Peyer's patch (tissue), 4 donors: ENCODE results near the gene SHLD1. TPM values are rescaled to one million over a fixed set of nuclear protein-coding genes. Genes with fewer than 3 reads are reported as not detected.

Experiments
- DNase-seq, 3 donors: peaks; one replicate each; pipeline ENCODE4 v3.0.0-alpha.2; 2017 to 2019
- H3K27ac ChIP-seq, 4 donors: fragments of 200-600 bp; sonication (generic); one replicate each; pipeline ENCODE4 v1.5.1; 2016 to 2019
- H3K27me3 ChIP-seq, 2 donors: fragments of 200-600 bp; sonication (generic); one replicate each; pipeline ENCODE4 v1.5.1; 2019
- H3K36me3 ChIP-seq, 3 donors: fragments of 200-600 bp; sonication (generic); one replicate each; pipeline ENCODE4 v1.5.1; 2016 to 2019
- H3K4me1 ChIP-seq, 4 donors: fragments of 200-600 bp; sonication (generic); one replicate each; pipeline ENCODE4 v1.5.1; 2016 to 2019
- H3K4me3 ChIP-seq, 4 donors: fragments of 200-600 bp; sonication (generic); 1 replicate in 3 of 4; 2 replicates in 1 of 4; pipeline ENCODE4 v1.5.1; 2016 to 2019; ENCODE audit warnings: mild to moderate bottlenecking in 1 of 4
- H3K9me3 ChIP-seq, 4 donors: fragments of 200-600 bp; sonication (generic); one replicate each; pipeline ENCODE4 v1.5.1; 2016 to 2019; ENCODE audit warnings: mild to moderate bottlenecking in 1 of 4
- CTCF ChIP-seq, 6 experiments: fragments of 450-650 bp in 4 of 6; fragments of 200-600 bp in 2 of 6; sonication (generic) in 1 of 6; IDR thresholded peaks; one replicate each; pipeline ENCODE4 v1.5.1; 2017 to 2019; ENCODE audit warnings: antibody characterized with exemption in 6 of 6, mild to moderate bottlenecking in 3 of 6, moderate library complexity in 1 of 6
- POLR2A ChIP-seq, 2 donors: fragments of 450-650 bp; IDR thresholded peaks; one replicate each; pipeline ENCODE4 v1.5.1; 2017; ENCODE audit warnings: antibody characterized with exemption in 2 of 2, mild to moderate bottlenecking in 2 of 2, moderate library complexity in 2 of 2
- small RNA-seq, 2 donors: library from RNA; depleted of rRNA; stranded (forward); fragments of <200 nt; gene quantifications; one replicate each; pipeline ENCODE3, GENCODE V24; 2016
- total RNA-seq, 4 donors: library from RNA; depleted of rRNA; stranded (reverse); fragments of >200 nt; gene quantifications; one replicate each; pipeline ENCODE4 v1.1.0, GENCODE V29; 2016

The SHLD1 gene
- total RNA-seq, 4 donors from 2014 or later = 8.4 to 15.5 (median 12.3) TPM

GRCh38 chr20:5913166-5913565 is 163.0 kb downstream of the SHLD1 start:
- Histone ChIP-seq H3K4me3 (no peak overlapping the region), H3K36me3 (no peaks in the 10 kb centered on the region), H3K9me3 (no peaks in the 10 kb centered on the region), H3K4me1 (peaks cover 0 to 8% (median 4%) of the 10 kb centered on the region in 4 donors), H3K27ac (no peak overlapping the region), H3K27me3 (no peaks in the 10 kb centered on the region)
- no peak for DNase-seq
- TF ChIP-seq POLR2A (IDR thresholded peaks at IDR 0.05) = no peak
- no peak for TF ChIP-seq CTCF (IDR thresholded peaks at IDR 0.05)

Small RNA genes lying within 50 kb of the gene (small RNA-seq; reads per million reads assigned to genes)
- gene RNU1-55P = 0 reads per million in 2 donors

Other genes starting within 250 kb of the SHLD1 start
- gene GPCPD1, start 139.4 kb upstream of the SHLD1 start, total RNA-seq = 10 to 100 TPM; 18.2 to 64.4 (median 23.8) TPM
- gene CHGB, start 161.1 kb downstream of the SHLD1 start, total RNA-seq = 10 to 100 TPM in 3 of 4 donors, not detected in 1; 11.2 to 19.6 (median 11.7) TPM
- 10 to 100 TPM in 1 of 4 donors, 1 to 10 TPM in 3; 3.5 to 18.2 (median 5.6) TPM for gene TRMT6, start 200.1 kb downstream of the SHLD1 start, total RNA-seq
- 10 to 100 TPM in 1 of 4 donors, 1 to 10 TPM in 3; 5.8 to 25.6 (median 6.2) TPM for gene MCM8, start 200.3 kb downstream of the SHLD1 start, total RNA-seq